Measurements from ENCODE around the gene KLRB1. TPM values are rescaled to one million over a fixed set of nuclear protein-coding genes. Genes with fewer than 3 reads are reported as not detected.

The KLRB1 gene
- total RNA-seq, 4 donors from 2014 or later: 0.65 to 2.2 (median 1.5) TPM; not detected in 1

- no peak for TF ChIP-seq CTCF (IDR thresholded peaks at IDR 0.05; ENCODE audit: low read depth)
Observed at GRCh38 chr12:9634969-9635754, 27.4 kb upstream of the KLRB1 start.

- TF ChIP-seq CTCF (IDR thresholded peaks at IDR 0.05; ENCODE audit: low read depth): no peak
Observed at GRCh38 chr12:9634177-9634803, 26.6 kb upstream of the KLRB1 start.

- no peak for TF ChIP-seq CTCF (IDR thresholded peaks at IDR 0.05; ENCODE audit: low read depth)
Observed at GRCh38 chr12:9632766-9633165, 25.1 kb upstream of the KLRB1 start.

- TF ChIP-seq CTCF (IDR thresholded peaks at IDR 0.05; ENCODE audit: low read depth): no peak
Observed at GRCh38 chr12:9626821-9627220, 19.1 kb upstream of the KLRB1 start.

GRCh38 chr12:9626291-9626690, 18.6 kb upstream of the KLRB1 start:
- TF ChIP-seq CTCF (IDR thresholded peaks at IDR 0.05; ENCODE audit: low read depth): no peak

- TF ChIP-seq CTCF (IDR thresholded peaks at IDR 0.05; ENCODE audit: low read depth): no peak
Observed at GRCh38 chr12:9625019-9625418, 17.3 kb upstream of the KLRB1 start.

GRCh38 chr12:9619411-9620179, 11.9 kb upstream of the KLRB1 start:
- no peak for TF ChIP-seq CTCF (IDR thresholded peaks at IDR 0.05; ENCODE audit: low read depth)

Data from subcutaneous adipose tissue (tissue), 4 donors.